Anterior cingulate cortex (tissue), 58 donors: Measurements from ENCODE around the gene CTBP2.

ENCODE experiments used
- DNase-seq, 58 donors: peaks; one replicate each; lab custom pipeline; 2025; lab: John Stamatoyannopoulos, UW

The CTBP2 gene

DNA sequence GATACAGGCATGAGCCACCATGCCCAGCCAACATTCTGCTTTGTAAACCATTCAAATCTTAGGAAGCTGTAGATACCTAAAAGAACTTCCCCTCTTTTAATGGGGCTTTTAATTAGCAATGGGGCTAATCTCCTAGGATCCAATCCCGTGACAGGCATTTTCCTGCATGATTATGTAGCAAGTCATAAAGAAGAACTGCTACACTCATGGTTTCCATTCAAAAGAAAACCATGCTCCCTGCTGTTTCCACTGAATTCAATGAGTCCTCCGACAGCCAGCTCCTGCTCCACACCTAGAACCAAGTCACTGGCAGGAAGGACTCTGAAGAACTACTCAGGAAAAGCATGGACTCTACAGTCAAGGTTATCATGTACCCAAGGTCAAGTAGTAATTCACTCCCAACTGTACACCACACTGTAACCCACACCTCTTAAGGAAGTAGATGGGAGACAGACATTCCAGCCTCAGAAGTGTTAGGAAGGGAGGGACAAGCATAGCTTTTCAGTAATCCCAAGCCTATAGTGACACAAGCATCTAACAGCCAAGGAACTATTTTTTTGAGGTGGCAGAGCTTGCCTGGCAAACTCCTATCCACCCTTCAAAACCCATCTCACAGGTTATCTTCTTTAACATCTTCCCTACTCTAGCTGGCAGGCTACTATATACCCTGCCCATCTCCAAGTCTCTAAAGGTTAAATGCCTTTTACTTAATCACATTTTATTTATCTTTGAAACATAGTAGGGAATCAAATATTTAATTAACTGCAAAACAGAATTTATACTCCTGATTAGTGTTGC, 47.5 kb downstream of the CTBP2 start:
- no peak for DNase-seq

DNA sequence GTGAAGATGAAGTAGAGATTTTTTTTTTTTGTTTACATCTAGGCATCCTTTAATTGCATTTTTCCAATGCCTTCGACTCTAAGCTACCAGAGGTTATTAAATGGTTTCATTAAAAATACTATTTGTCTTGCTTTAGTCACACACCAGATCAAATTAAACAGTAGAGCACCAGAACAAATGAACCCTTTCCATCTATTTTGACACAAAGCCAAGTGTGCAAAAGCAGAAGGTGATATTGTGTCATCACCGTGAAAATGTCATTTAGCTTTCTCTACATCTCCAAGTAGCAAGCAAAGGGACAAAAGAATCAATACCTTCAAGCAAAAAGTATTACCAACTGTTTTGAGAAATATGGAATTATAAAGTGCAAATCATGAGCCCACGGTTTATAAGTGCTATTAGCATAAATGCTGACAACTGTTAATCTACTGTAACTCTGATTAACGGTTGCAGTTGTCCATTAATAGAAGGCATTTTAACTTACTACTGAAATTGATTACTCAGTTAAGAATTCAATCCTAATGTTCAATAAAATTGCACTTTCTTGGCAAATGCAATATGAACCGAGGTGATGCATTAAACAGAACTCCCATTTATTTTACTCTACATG, 49.1 kb downstream of the CTBP2 start:
- DNase-seq = no peak

DNA sequence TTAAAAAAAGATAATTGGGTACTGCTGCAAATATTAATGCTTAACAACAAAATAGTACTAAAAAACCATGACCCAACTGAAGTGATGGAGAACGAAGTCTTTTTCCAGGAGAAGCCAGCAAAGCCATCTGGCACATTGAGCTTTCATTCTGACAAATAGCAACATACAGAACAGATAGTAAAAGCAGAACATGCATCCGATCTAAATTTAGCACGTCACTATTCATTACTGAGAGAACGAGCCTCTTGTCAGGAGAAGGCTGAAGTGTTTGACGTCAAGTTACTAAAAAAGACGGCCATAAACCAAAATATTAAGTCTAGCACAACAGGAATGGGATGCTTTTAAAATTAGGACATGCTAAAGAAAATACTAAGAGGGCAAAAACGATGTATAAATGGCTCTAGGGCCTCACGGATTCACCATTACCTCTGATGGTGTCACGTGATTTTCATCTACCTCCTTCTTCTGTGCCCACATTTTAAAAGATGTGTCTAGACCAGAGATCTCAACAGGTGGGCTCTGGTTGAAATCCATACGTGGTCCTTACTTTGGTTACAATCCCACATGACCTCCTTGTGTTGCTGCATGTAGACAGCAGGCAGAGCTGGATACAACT, 52.3 kb downstream of the CTBP2 start:
- DNase-seq = no peak

DNA sequence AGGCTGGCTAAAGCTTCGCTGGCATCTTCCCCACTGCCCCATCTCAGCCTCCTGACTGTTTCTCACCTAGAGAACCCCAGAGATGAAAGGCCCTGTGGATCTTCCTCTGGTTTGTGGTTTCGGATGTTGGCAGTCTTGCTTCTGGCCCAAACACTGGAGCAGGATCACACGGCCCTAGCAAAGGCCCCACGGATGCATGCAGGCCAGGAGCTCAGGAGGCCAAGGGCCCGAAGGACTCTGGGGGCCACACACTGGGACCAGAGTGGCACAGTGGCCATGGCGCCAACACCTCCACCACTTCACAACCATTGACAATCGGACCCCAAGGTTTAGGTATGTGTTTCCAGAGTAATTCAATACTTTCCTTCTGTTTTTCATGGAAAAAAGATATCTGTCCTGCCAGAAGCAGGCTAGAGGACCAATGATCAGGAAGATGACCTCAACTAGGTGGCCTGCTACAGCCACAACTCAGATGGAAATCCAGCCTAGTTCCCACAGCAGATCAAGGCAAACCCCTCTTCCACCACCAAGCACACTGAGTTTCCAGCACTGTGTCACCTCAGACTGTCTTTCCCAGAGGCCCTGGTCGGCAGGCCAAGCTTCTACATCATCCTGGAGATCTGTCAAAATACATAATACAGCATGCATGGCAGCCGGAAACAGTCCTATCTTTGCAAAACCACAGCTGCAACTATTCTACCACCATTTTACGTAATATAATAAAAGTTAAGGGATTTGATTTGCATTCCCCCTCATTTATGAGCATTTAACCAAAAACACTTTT, 53.0 kb downstream of the CTBP2 start:
- DNase-seq = no peak

DNA sequence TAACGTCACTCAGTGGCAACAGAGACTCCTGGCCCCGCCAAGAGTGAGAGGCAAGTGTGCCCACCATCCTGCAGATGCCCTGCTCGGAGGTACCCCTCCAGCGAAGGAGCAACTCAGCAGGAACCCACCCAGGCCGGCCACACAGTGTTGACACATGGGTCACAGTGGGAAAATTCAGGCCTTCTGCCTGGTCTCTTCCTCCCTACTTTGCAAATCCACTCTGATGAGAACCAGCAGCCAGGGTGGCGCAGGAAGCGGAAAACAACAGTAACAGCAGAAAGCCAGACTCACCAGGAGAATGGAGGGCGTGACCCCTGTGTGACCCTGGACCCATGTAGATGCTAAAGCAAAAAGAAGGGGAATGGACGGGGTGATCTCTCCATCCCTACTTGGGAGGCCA, 53.8 kb downstream of the CTBP2 start:
- no peak for DNase-seq

DNA sequence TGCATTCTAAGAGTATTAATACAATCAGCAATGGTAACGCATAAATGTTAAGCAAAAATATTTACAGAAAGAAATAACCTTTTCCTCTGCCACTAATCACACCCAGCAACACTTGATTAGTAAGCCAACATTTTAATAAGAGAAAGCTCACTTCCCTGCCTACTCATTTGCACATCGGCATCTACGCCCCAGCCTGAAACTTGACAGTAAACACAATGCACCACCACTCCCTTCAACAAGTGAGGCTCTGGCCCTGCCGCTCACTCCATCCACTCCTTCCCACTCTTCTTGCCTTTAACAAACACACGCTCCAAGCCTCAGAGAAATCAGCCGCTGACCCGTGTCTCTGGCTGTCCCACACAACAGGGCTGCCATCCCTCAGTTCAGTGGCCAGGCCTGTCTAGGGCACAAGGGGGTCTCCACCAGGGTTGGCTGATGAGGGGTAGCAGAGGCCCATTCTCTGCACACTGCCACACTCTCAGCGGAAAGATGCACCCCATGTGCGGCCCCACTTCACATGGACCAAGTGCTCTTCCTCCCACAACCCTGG, 54.6 kb downstream of the CTBP2 start:
- DNase-seq = no peak

GRCh38 chr10:125105155-125105554, 55.2 kb downstream of the CTBP2 start:
- no peak for DNase-seq

DNA sequence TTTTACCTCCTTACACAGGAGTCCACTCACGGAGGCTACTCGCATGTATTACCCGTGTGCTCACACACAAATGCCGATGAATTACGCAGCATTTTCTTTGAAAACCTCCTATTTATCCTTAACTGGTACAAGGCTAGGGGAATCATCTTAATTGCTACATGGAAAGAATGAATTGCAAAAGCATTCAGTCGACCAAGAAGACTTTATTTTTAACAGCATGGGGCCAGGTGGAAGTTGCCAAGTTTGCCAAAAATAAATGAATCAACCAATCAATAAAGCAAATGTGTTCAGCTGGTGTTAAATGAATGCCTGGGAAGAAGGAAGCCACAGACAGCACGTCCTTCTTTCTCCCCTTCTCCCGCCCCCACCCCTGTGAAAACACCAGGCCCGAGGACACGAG, 55.8 kb downstream of the CTBP2 start:
- DNase-seq = no peak

DNA sequence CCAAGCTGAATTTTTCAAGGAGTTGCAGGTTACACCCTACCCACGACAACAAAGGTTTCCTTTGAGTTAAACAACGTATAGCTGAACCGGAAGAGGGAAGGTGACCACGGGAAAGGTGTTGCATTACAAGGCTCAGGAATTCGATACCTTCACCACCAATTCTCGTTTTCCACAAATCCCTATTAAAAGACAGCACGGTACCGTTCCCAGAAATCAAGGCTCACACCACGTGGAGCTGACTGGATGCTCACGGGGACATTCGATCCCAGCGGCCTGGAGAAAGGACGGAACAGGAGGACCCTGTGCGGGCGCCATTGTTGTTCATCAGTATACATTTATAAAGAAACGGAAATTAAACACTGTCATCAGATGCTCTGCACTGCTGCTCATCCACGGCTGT, 56.4 kb downstream of the CTBP2 start:
- no peak for DNase-seq

DNA sequence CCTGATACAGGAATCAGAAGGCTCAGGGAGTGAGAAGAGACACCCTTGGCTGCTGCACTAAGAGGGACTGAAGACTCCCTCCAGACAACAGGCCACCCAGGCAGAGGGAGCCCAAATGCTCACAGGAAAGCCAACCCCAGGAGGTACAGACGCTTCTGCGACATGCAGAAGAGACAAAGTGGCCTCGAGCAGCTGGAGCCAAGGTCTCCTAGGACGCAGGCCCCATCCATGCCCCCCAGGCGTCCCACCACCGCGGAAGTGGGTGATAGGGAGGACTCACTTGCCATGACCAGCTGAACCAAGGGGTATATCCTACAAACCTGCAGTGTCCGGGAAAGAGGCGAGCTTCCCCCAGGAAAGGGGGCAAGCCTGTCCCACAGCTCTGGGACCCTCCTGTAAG, 56.9 kb downstream of the CTBP2 start:
- DNase-seq = no peak

DNA sequence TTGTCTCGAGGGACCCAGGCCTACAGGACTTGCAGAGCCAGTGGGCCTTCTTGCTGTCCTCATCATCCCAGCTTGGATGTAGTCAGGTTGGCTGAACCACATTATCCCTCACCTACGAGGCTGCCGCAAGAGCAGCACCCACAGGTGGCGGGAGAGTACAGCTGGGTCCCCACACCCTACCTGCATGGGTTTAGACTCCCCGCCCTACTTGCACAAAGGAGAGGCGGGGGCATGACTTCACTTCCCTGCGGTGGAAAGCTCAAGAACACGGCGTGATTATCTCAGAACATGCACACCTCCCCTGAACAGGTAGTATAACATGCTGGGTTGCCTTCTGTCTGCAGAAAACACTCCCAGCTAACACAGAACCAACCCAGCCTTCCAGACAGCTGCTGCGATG, 57.5 kb downstream of the CTBP2 start:
- no peak for DNase-seq

- DNase-seq = no peak
Observed at GRCh38 chr10:125102246-125102645, 58.1 kb downstream of the CTBP2 start.

DNA sequence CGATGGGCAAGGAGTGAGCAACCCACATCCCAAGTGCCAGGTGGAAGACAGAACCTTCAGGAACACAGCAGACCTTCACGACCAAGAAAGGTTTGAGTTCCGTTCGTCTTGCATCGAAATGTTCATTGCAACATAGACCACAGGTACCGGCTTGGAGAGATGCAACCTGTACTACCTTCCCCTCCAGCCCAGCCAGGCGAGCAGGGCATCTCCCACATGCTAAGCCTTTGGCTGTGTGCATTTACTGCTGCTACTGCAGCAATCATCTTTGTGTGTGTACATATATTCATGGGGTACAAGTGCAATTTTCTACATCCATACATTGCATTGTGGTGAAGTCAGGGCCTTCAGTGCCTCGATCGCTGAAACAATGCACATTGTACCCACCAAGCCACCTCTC, 58.8 kb downstream of the CTBP2 start:
- no peak for DNase-seq

DNA sequence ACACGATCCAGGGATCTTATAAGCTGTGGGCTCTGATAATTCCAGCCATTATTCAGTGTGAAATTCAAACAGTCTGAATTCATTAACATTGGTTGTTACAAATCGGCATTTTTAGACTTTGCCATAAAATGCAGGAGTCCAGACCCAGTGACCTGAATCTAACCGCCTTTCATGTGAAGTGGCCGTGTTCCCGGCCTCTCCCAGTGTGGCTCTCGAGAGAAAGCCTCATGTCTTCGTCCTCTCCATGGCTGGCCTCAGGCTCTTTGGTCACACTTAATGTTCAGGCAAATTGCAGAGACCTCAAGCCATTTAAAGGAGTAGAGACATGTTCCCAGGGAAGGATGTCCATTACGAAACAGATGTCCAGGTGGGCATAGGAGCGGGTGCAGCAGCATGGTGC, 59.3 kb downstream of the CTBP2 start:
- DNase-seq = peak in 6 of 58 donors; percentile 5 to 45 (median 29)

GRCh38 chr10:125097409-125098070, 62.8 kb downstream of the CTBP2 start:
- DNase-seq = no peak

- no peak for DNase-seq
Observed at GRCh38 chr10:125096975-125097374, 63.4 kb downstream of the CTBP2 start.

- no peak for DNase-seq
Observed at GRCh38 chr10:125096371-125096770, 64.0 kb downstream of the CTBP2 start.

DNA sequence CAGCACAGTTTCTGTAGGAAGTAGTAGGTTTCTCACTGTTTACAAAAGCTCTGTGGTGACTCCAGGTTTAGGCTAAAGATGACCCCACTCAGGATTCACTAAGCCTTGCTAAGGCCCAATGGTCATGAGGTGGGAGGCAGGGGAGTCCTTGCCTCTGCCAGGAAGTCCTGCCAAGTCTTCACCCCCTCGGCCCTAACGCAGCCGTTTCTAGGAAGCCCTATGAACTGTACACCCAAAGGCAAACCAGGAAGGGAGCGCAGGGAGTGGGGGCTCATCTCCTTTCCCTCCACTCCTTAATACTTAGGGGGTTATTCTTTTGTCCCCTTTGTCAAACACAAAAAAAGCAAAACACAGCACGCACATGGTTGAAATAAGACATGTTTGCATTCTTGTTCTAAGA, 64.6 kb downstream of the CTBP2 start:
- no peak for DNase-seq

DNA sequence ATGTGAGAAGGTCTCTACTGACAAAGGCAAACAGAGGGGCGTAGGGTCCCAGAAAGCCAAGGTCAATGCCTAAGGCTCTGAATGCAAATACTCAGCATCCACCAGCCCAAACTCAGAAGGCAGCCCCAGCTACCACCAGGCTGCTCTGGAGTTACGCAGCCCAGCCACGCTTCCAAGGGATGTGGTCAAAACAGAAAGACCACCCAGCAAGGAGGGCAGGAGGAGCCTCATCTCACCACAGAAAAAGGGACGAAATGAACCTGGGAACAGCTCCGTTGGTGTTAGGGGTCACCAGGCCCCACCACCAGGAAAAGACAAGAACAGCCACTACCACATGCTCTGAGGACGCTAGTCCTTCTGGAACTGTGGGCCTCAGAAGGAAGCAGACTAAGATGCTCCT, 65.1 kb downstream of the CTBP2 start:
- DNase-seq = no peak

DNA sequence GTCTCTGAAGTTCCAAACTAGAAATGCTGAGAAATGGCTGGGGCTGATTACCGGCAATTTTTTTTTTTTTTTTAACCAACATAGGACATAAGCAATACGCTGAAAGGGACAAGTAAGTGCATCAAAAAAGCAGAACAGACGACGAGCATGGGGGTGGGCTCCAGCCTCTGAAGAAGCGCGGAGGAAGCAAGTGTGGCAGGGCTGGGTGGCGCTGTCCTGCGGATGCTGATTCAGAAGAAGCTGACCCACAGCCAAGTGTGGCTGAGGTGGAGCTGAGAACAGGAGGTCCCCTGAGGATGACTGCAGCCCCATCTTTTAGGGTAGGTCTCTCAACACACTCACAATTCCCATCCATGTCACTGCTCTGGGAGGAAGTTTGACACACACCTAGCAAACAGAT, 65.6 kb downstream of the CTBP2 start:
- DNase-seq = no peak
